GM13976 (cell line): ENCODE results near the gene TCF4.

ENCODE experiments used
- DNase-seq: peaks from one replicate; pipeline ENCODE4 v3.0.0; 2012; ENCODE audit warnings: low spot score
- in situ Hi-C: fragments of 300-500 bp; cut with MboI; formaldehyde crosslinking; loops from one replicate; pipeline ENCODE4 v1.12.0; 2022; ENCODE audit warnings: low sequenced_read_pairs, mixed read lengths, inconsistent platforms; ENCODE audit not compliant: unreplicated experiment
- TF ChIP-seq, protein P1 (sequence below): IDR thresholded peaks from 2 replicates; pipeline ENCODE4 v1.5.1; 2012; ENCODE audit warnings: borderline replicate concordance, mild to moderate bottlenecking; ENCODE audit not compliant: insufficient read depth; ENCODE audit errors: extremely low read depth, missing control alignments, control extremely low read depth

The TCF4 gene

DNA sequence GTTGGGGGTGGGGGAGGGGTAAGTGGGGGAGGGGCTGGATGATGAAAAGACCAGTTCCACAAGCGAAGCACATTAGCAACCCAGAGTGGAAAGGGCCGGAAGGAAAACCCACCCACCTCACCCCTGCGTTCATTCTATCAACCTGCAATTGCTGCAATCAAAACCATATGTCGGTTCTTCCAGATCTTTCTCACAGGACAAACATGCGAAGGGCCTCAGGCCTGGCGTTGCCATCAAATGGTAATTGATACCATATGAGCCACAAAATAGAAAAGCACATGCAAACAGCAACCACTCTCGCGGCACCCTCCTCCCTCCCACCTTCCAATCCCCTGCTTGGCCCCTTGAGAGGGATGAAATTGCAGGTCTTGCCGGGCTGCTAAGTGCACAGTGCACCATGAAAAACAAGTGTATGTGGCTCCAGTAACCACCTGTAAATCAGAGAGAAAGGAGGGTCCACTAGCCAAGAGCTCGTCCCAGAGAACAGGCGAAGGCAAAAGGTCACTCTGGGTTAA is 287.5 kb downstream of the TCF4 start:
- DNase-seq: no peak
- in situ Hi-C loops: no loop called here
- TF ChIP-seq, protein P1, sequence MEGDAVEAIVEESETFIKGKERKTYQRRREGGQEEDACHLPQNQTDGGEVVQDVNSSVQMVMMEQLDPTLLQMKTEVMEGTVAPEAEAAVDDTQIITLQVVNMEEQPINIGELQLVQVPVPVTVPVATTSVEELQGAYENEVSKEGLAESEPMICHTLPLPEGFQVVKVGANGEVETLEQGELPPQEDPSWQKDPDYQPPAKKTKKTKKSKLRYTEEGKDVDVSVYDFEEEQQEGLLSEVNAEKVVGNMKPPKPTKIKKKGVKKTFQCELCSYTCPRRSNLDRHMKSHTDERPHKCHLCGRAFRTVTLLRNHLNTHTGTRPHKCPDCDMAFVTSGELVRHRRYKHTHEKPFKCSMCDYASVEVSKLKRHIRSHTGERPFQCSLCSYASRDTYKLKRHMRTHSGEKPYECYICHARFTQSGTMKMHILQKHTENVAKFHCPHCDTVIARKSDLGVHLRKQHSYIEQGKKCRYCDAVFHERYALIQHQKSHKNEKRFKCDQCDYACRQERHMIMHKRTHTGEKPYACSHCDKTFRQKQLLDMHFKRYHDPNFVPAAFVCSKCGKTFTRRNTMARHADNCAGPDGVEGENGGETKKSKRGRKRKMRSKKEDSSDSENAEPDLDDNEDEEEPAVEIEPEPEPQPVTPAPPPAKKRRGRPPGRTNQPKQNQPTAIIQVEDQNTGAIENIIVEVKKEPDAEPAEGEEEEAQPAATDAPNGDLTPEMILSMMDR: no peak

- in situ Hi-C loops: no loop called here
- no peak for DNase-seq
- TF ChIP-seq, protein P1: no peak
Observed at GRCh38 chr18:55296778-55297177, 291.2 kb downstream of the TCF4 start.

DNA sequence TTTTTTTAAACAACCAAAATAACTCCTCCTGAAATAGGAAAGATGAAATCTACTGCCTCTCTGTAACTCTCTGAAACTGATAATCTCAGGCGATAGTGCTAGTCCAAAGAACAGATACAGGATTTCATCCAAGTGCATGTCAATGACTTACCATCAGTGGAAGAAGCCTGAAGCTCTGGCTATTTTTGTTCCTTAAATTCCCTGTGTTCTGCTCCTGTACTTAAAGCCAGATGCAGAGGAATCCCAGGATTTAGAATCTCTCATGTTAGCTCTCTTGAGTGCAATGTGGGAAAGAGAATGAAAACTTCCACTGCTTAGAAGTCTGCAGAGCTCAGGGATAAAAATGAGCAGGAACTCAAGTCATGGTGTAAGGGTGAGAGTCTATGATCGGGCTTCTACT is 291.9 kb downstream of the TCF4 start:
- in situ Hi-C loops: no loop called here
- DNase-seq: no peak
- TF ChIP-seq, protein P1: no peak

DNA sequence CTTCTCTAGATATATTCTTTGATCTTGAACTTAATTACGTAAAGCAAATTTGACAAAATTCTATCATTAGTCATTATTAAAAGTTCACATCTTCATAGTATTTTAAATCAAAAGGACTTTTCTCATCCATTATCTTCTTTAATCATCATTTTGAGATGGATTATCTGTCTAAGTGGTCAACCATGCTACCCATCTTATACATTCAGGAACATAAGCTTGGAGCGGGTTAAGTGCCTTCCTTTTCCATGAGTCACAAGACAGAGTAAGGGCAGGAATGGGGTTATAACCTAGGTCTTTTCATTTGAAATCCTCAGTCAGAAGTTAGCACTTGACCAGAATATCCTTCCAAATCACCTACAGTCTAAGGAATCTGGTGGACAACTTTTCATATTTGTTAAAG is 297.1 kb downstream of the TCF4 start:
- DNase-seq: no peak
- TF ChIP-seq, protein P1: no peak
- in situ Hi-C loops: no loop called here

GRCh38 chr18:55289775-55290174 is 298.2 kb downstream of the TCF4 start:
- DNase-seq: no peak
- TF ChIP-seq, protein P1: no peak
- in situ Hi-C loops: no loop called here

GRCh38 chr18:55289048-55289447 is 298.9 kb downstream of the TCF4 start:
- in situ Hi-C loops: no loop called here
- no peak for DNase-seq
- TF ChIP-seq, protein P1: no peak
